Stimulated activated CD8-positive, alpha-beta memory T cell treated with anti-CD3 and anti-CD28 coated beads, Interleukin-15, amount 100 ng/mL, for 48 hours (primary cell): ENCODE measurements around the gene TGFB1I1.
A peak's percentile ranks its signal among the peaks of the same experiment; 100 is the strongest.
"Not testable (repeated sequence)": the region's sequence is repeated elsewhere in the genome, so short reads cannot be mapped to it uniquely, and the experiment has no call there.

ENCODE experiments used
- DNase-seq, 2 donors: peaks; one replicate each; pipeline ENCODE4 v3.0.0-alpha.2; 2020; ENCODE audit warnings: low read depth in 2 of 2

TGFB1I1 gene

DNA sequence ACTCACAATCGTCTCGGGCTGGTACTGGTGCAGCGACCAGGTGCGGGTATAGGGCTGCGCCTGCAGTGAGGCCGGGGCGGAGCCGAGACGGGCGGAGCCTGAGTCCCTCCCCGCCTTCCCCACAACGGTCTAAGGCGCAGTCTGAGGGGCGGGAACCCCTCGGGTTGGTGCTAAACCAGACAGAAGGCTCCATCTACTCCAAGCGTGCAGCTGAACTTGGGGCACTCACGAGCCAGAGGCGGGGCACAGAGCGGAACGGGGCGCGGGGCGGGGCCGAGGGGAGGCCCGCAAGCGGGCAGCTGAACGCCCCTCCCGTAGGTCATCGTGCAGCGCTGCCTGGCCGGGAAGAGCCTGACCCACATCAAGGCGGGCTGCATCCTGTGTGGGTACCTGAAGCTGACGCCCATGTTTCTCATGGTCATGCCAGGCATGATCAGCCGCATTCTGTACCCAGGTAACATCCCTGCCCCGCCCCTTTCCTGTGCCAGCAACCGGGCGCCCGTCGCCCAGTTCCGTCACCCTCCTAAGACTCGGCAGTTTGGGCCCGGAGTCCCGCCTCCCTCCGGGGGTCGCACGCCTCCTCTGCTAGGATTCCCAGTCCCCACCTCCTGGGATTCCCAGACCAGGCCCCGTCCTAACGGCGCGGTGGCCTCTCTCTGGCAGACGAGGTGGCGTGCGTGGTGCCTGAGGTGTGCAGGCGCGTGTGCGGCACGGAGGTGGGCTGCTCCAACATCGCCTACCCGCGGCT lies 15.9 kb downstream of the TGFB1I1 start:
- DNase-seq, result peak in 1 of 2 donors; percentile 48

- DNase-seq, result no peak
These were observed 16.7 kb downstream of the TGFB1I1 start for GRCh38 chr16:31488468-31489297.

DNA sequence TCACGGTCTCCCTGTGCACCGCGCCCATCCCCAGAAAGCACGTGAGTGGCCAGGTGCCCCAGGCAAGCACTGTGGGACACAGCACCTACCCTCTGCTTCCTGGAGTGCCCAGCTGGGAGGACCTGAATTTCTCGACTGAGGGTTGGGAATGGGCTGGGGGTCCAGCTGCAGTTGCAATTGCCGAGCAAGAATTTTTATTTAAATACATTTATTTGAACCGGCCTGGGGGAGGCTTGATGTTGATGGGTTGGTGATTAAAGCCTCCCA lies 17.3 kb downstream of the TGFB1I1 start:
- DNase-seq, result no peak

DNA sequence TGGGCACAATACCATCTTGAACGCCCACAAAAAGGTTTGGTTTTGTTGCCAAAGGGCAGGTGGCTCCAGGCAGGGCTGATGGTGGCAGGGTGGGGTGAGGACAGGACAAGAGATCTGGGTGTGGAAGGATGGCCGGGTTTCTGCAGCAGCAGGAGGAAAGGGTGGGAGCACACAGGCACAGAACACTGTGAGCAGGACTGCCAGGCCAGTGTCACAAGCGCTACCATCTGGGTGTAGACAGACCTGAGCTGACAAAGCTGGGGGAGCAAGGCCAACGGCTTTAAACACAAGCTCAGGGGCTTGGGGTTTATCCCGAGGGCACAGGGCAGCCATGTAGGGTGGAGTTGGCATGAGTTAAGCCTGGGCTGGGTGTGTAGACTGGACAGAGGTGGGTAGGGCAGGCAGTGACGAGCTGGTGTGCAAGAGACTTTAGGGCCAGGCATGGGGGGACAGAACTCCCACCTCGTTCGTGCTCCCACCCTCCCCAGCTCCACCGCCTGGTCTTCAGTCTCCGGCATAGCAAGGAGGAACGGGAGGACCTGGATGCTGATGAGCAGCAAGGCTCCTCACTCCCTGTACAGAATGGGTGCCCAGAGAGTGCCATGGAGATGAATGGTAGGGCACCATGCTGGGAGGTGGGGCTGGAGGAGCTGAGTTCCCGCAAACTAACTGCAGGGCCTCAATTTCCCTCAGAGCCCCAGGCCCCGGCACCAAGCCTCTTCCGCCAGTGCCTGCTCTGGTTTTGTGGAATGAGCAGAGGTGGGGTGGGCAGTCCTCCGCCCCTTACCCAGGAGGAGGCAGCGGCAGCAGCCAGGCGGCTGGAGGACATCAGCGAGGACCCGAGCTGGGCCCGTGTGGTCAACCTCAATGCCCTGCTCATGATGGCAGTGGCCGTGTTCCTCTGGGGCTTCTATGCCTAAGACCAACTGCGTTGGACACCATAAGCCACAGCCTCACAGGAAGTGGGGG lies 17.9 kb downstream of the TGFB1I1 start:
- DNase-seq, result no peak

GRCh38 chr16:31491778-31492418 lies 19.9 kb downstream of the TGFB1I1 start:
- DNase-seq, result no peak

- no peak for DNase-seq
These were observed 21.7 kb downstream of the TGFB1I1 start for GRCh38 chr16:31493506-31494125.

DNA sequence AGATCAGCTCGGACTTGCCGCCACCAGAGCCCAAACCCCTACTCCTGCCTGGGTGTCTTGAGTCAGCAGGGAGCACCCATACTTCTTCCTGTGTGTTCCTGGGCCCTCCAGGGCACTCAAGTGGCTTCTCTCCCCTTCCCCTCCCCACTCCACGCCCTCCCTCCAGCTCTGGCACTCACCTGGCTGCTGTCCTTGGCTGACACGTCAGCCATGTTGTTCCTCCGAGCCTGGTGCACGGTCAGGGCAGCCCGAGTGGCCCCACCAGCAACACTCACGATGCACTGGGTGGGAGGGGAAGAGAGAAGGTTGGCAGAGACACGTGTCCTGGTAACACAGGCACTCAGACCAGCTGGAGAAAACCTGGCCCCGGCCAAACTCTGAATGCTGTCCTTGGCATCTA lies 24.7 kb downstream of the TGFB1I1 start:
- DNase-seq, result no peak

DNA sequence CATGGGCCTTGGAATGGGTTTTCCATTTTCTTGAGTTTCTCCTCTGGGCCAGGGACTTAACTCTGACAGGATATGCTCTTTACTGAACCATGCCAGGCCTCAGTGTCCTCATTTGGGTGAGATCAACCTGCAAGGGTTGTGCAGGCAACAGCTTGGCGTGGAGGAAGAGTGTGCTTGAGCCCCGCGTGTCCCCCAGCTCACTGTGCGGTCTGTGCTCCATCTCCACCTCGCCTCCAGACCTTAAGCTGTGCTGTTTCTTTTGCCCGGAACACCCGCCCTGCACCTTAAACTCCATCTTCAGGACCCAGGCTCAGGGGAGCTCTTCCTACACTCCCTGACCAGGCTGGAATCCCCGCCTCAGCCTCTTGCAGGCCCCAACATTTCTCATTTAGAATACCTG lies 26.5 kb downstream of the TGFB1I1 start:
- no peak for DNase-seq

GRCh38 chr16:31499928-31500327 lies 28.0 kb downstream of the TGFB1I1 start:
- DNase-seq, result no peak

- DNase-seq, result no peak
These were observed 29.4 kb downstream of the TGFB1I1 start for GRCh38 chr16:31501226-31501965.

- no peak for DNase-seq
These were observed 30.0 kb downstream of the TGFB1I1 start for GRCh38 chr16:31501966-31502348.

- DNase-seq, result no peak
These were observed 31.0 kb downstream of the TGFB1I1 start for GRCh38 chr16:31502981-31503380.

DNA sequence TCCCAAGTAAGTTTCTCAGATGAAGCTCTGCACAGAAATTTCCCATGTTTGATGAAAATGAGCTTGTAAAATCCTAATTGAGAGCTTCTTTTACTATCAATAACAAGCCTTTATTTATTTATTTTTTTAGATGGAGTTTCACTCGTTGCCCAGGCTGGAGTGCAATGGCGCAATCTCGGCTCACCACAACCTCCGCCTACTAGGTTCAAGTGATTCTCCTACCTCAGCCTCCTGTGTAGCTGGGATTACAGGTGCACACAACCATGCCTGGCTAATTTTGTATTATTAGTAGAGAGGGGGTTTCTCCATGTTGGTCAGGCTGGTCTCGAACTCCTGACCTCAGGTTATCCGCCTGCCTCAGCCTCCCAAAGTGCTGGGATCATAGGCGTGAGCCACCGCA lies 31.6 kb downstream of the TGFB1I1 start:
- DNase-seq, result not testable (repeated sequence)

DNA sequence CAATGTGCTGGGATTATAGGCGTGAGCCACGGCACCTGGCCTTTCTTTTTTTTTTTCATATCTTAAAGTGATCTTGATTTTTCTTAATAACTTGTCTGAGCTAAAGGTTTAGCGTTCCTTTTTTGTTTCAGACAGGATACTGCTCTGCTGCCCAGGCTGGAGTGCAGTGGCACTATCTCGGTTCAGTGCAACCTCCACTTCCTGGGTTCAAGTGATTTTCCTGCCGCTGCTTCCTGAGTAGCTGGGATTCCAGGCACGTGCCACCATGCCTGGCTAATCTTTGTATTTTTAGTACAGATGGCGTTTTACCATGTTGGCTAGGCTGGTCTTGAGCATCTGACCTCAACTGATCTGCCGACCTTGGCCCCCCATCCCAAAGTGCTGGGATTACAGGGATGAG lies 32.2 kb downstream of the TGFB1I1 start:
- no peak for DNase-seq

- DNase-seq, result no peak
These were observed 33.5 kb downstream of the TGFB1I1 start for GRCh38 chr16:31505483-31505882.

GRCh38 chr16:31507617-31507928 lies 35.6 kb downstream of the TGFB1I1 start:
- DNase-seq, result no peak

DNA sequence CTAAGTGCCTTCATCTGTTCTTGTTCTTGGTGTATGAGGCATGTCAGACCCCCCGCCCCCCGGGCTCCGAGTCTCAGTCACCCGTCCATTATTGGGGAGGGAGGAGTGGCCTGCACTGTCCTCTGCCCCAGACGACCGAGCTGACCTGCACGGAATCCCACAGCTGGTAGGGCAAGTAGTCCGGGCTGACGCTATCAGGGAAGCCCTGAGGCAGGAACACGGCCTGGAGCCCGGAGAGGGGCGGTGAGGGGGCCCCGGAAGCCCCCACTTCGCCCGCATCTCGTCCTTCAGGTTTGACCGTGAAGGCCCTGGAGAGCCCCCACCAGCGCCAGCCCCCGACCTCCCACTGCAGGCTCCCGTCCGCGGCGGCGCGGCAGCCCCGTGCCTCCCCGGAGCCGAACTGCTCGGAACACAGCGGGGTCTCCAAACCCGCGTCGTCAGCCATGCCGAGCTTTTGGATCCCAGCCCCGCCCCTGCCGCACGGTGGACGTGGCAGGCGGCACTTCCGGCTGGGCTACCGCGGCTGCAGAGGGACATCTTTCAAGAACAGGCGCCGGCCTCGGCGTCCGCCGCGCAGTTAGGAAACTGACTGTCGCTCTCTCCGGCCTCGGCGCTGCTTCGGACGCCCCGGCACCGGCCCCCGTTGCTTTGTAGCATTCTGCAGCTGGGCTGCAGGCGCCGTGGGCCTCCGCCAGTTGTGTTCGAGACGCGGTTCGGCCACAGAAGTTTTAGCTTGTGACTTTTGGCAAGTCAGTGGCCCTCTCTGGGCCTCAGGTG lies 36.2 kb downstream of the TGFB1I1 start, which contains the start of gene RUSF1:
Gene RUSF1 (minus strand): TSS at position 463 of the 777 bp plus-strand sequence. CDS start 18 bp downstream, at position 445.
- peak; percentile 79 to 80 for DNase-seq

- DNase-seq, result no peak
These were observed 36.8 kb downstream of the TGFB1I1 start for GRCh38 chr16:31508706-31509195.

DNA sequence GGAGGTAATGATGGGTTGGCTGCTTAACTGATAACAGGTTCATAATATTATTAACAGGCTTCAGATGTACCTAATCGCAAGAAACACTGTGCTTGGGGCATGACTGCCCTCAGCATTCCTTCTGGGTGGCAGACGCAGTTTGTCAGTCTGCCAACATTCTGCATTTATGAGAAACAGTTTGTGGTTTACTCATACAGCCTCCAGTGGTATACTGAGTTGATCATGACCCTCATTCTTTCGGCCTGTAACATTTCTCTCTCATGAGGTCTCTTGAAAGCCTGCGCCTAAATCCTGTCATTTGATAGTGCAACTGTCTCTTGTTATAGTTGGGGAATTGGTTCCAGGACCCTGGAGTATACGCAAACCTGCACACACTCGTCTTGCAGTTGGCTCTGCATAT lies 41.2 kb downstream of the TGFB1I1 start:
- no peak for DNase-seq

DNA sequence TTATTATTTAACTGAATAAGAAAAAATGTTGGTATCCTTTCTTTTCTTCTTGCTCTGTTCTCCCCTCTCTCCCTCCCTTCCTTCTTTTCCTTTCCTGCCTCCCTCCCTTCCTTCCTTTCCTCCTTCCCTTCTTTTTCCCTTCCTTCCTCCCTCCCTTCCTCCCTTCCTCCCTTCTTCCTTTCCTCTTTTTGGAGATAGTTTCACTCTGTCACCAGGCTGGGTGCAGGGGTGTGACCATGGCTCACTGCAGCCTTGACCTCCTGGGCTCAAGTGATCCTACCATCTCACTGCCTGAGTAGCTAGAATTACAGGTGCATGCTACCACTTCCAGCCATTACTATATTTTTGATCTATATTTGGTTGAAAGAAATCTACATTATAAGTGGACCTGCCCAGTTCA lies 41.9 kb downstream of the TGFB1I1 start:
- no peak for DNase-seq
